KMS-11 (cell line): Measurements from ENCODE around the gene GHITM.
A peak's percentile ranks its signal among the peaks of the same experiment; 100 is the strongest.

ENCODE experiments used
- H2AFZ ChIP-seq: fragments of 200-600 bp; sonication (generic); 2 replicates; pipeline ENCODE4 v1.6.1; 2016; ENCODE audit warnings: antibody characterized with exemption, mixed run types, low read depth
- H3K27ac ChIP-seq: fragments of 200-600 bp; sonication (generic); 2 replicates; pipeline ENCODE4 v1.6.1; 2016; ENCODE audit warnings: mild to moderate bottlenecking, mixed run types
- H3K27me3 ChIP-seq: fragments of 200-600 bp; sonication (generic); 2 replicates; pipeline ENCODE4 v1.6.1; 2017; ENCODE audit warnings: mild to moderate bottlenecking, low read depth, mixed run types, moderate library complexity; ENCODE audit not compliant: insufficient read depth
- H3K36me3 ChIP-seq: fragments of 200-600 bp; sonication (generic); 2 replicates; pipeline ENCODE4 v1.6.1; 2017; ENCODE audit warnings: mild to moderate bottlenecking, mixed run types; ENCODE audit not compliant: insufficient read depth
- H3K4me1 ChIP-seq: fragments of 200-600 bp; sonication (generic); 2 replicates; pipeline ENCODE4 v1.6.1; 2016; ENCODE audit warnings: mild to moderate bottlenecking, low read depth, mixed run types; ENCODE audit not compliant: poor library complexity, severe bottlenecking
- H3K4me2 ChIP-seq: fragments of 200-600 bp; sonication (generic); 2 replicates; pipeline ENCODE4 v1.7.0; 2016; ENCODE audit warnings: mild to moderate bottlenecking, mixed run types
- H3K4me3 ChIP-seq: fragments of 200-600 bp; sonication (generic); IDR thresholded peaks from 2 replicates; pipeline ENCODE4 v1.6.1; 2017; ENCODE audit warnings: low read depth, low read length, mixed read lengths; ENCODE audit not compliant: insufficient read depth
- H3K79me2 ChIP-seq: fragments of 200-600 bp; sonication (generic); 2 replicates; pipeline ENCODE4 v1.6.1; 2016; ENCODE audit warnings: low read depth, mixed run types; ENCODE audit not compliant: insufficient read depth
- H3K9ac ChIP-seq: fragments of 200-600 bp; sonication (generic); 2 replicates; pipeline ENCODE4 v1.6.1; 2016; ENCODE audit warnings: mild to moderate bottlenecking, mixed run types
- H4K20me1 ChIP-seq: fragments of 200-600 bp; sonication (generic); 2 replicates; pipeline ENCODE4 v1.6.1; 2016; ENCODE audit warnings: mild to moderate bottlenecking, mixed run types; ENCODE audit not compliant: insufficient read depth
- CTCF ChIP-seq: fragments of 200-600 bp; sonication (generic); conservative IDR thresholded peaks from 2 replicates; pipeline ENCODE4 v1.6.1; 2017; ENCODE audit warnings: low read depth, mild to moderate bottlenecking, antibody characterized with exemption, low read length, moderate library complexity, mixed read lengths

Gene GHITM

GRCh38 chr10:84126785-84127167 lies 12.5 kb upstream of the GHITM start:
- Histone ChIP-seq H3K9ac (no peak overlapping the region), H3K27me3 (no peaks in the 10 kb centered on the region), H3K79me2 (no peaks in the 10 kb centered on the region), H3K4me2 (no peak overlapping the region), H4K20me1 (no peaks in the 10 kb centered on the region), H3K4me1 (no peaks in the 10 kb centered on the region), H3K36me3 (no peaks in the 10 kb centered on the region), H3K27ac (no peak overlapping the region), H3K4me3 (no peak overlapping the region), H2AFZ (no peak overlapping the region)
- TF ChIP-seq CTCF = no peak

- H4K20me1 ChIP-seq = no peaks in the 10 kb centered on the region
- no peaks in the 10 kb centered on the region for H3K27me3 ChIP-seq
- no peak overlapping the region for H3K4me2 ChIP-seq
- H3K36me3 ChIP-seq = no peaks in the 10 kb centered on the region
- peaks cover 14% of the 10 kb centered on the region for H3K79me2 ChIP-seq
- TF ChIP-seq CTCF = no peak
- H3K27ac ChIP-seq = no peak overlapping the region
- H2AFZ ChIP-seq = no peak overlapping the region
- no peak overlapping the region for H3K4me3 ChIP-seq
- H3K4me1 ChIP-seq = peaks cover 7% of the 10 kb centered on the region
- no peak overlapping the region for H3K9ac ChIP-seq
Measured at GRCh38 chr10:84135836-84136235, 3.5 kb upstream of the GHITM start.

GRCh38 chr10:84137811-84138210 lies 1.5 kb upstream of the GHITM start:
- H3K36me3 ChIP-seq = peaks cover 6% of the 10 kb centered on the region; the same call in 1 of the 2 replicates
- no peak for TF ChIP-seq CTCF
- H3K4me1 ChIP-seq = peaks cover 24% of the 10 kb centered on the region
- no peaks in the 10 kb centered on the region for H4K20me1 ChIP-seq
- H3K4me3 ChIP-seq = no peak overlapping the region
- H3K27me3 ChIP-seq = no peaks in the 10 kb centered on the region
- H3K79me2 ChIP-seq = peaks cover 34% of the 10 kb centered on the region
- H2AFZ ChIP-seq = no peak overlapping the region
- H3K9ac ChIP-seq = no peak overlapping the region
- no peak overlapping the region for H3K27ac ChIP-seq
- no peak overlapping the region for H3K4me2 ChIP-seq

- H3K27me3 ChIP-seq = no peaks in the 10 kb centered on the region
- no peaks in the 10 kb centered on the region for H4K20me1 ChIP-seq
- peak overlapping the region; percentile 55 for H2AFZ ChIP-seq
- peaks cover 6% of the 10 kb centered on the region; the same call in 1 of the 2 replicates for H3K36me3 ChIP-seq
- peak overlapping the region; percentile 86 for H3K4me2 ChIP-seq
- peaks cover 41% of the 10 kb centered on the region for H3K79me2 ChIP-seq
- no peak overlapping the region for H3K4me3 ChIP-seq
- TF ChIP-seq CTCF = no peak
- peak overlapping the region; percentile 98; the same call in 1 of the 2 replicates for H3K9ac ChIP-seq
- H3K27ac ChIP-seq = peak overlapping the region; percentile 95
- peaks cover 24% of the 10 kb centered on the region for H3K4me1 ChIP-seq
Measured at GRCh38 chr10:84138478-84139125, 707 bp upstream of the GHITM start.
